Measurements from ENCODE around the gene ASL.
"Not testable (repeated sequence)": the region's sequence is repeated elsewhere in the genome, so short reads cannot be mapped to it uniquely, and the experiment has no call there.

Gene ASL

GRCh38 chr7:66075590-66076461 is at the start of gene ASL:
TSS of gene ASL (plus strand) at chr7:66075819. CDS start at chr7:66076082, 263 bp downstream.
- POLR2A ChIA-PET = interaction anchor here (0.6 to 1.1 kb wide), 3 partner anchors 8 to 12 kb away, joined by 3 to 5 read pairs (median 4); no protein-coding TSS in a partner anchor
- CTCF ChIA-PET = no interaction called here
- no peak for TF ChIP-seq ELF4 (IDR thresholded peaks at IDR 0.05)
- peak; percentile 36; the same call in 1 of the 2 replicates for TF ChIP-seq L3MBTL2 (conservative IDR thresholded peaks at IDR 0.05)
- no peak for TF ChIP-seq CTBP1 (IDR thresholded peaks at IDR 0.05; ENCODE audit: borderline replicate concordance)
- no peak for TF ChIP-seq FOXM1 (IDR thresholded peaks at IDR 0.05; ENCODE audit: borderline replicate concordance)
- no peak for TF ChIP-seq TARDBP (IDR thresholded peaks at IDR 0.05)
- TF ChIP-seq FOXK2 (IDR thresholded peaks at IDR 0.05) = no peak
- peak; percentile 99 for DNase-seq (ENCODE audit: extremely low spot score)

- POLR2A ChIA-PET; DNase-seq (ENCODE audit: extremely low spot score); CTCF ChIA-PET: not testable (repeated sequence)
These were observed 47.3 kb upstream of the ASL start for GRCh38 chr7:66028342-66028741.

GRCh38 chr7:66033471-66034385 is 41.9 kb upstream of the ASL start:
- POLR2A ChIA-PET = no interaction called here
- CTCF ChIA-PET = no interaction called here
- TF ChIP-seq SP1 (IDR thresholded peaks at IDR 0.05) (no peak), ARNT (IDR thresholded peaks at IDR 0.05) (no peak), BHLHE40 (IDR thresholded peaks at IDR 0.05; ENCODE audit: borderline replicate concordance) (no peak), TARDBP (IDR thresholded peaks at IDR 0.05) (no peak), ZNF384 (IDR thresholded peaks at IDR 0.05) (no peak), ELF4 (IDR thresholded peaks at IDR 0.05) (no peak), PKNOX1 (IDR thresholded peaks at IDR 0.05) (no peak), FOXA1 (IDR thresholded peaks at IDR 0.05) (no peak), HDGF (IDR thresholded peaks at IDR 0.05; ENCODE audit: borderline replicate concordance) (no peak), L3MBTL2 (conservative IDR thresholded peaks at IDR 0.05) (no peak), SUZ12 (IDR thresholded peaks at IDR 0.05) (no peak), LEF1 (IDR thresholded peaks at IDR 0.05; ENCODE audit: borderline replicate concordance) (no peak), FOXM1 (IDR thresholded peaks at IDR 0.05; ENCODE audit: borderline replicate concordance) (no peak), NFRKB (IDR thresholded peaks at IDR 0.05) (no peak), CTBP1 (IDR thresholded peaks at IDR 0.05; ENCODE audit: borderline replicate concordance) (no peak), FOXK2 (IDR thresholded peaks at IDR 0.05) (no peak)
- no peak for DNase-seq (ENCODE audit: extremely low spot score)

GRCh38 chr7:66034436-66035010 is 41.1 kb upstream of the ASL start:
- CTCF ChIA-PET; POLR2A ChIA-PET; DNase-seq (ENCODE audit: extremely low spot score): not testable (repeated sequence)

- CTCF ChIA-PET = no interaction called here
- no peak for DNase-seq (ENCODE audit: extremely low spot score)
- TF ChIP-seq TARDBP (IDR thresholded peaks at IDR 0.05) (no peak), NFRKB (IDR thresholded peaks at IDR 0.05) (no peak), L3MBTL2 (conservative IDR thresholded peaks at IDR 0.05) (no peak), FOXM1 (IDR thresholded peaks at IDR 0.05; ENCODE audit: borderline replicate concordance) (no peak), PKNOX1 (IDR thresholded peaks at IDR 0.05) (no peak), CTBP1 (IDR thresholded peaks at IDR 0.05; ENCODE audit: borderline replicate concordance) (no peak), LEF1 (IDR thresholded peaks at IDR 0.05; ENCODE audit: borderline replicate concordance) (no peak), SUZ12 (IDR thresholded peaks at IDR 0.05) (no peak), HDGF (IDR thresholded peaks at IDR 0.05; ENCODE audit: borderline replicate concordance) (no peak), ELF4 (IDR thresholded peaks at IDR 0.05) (no peak), ARNT (IDR thresholded peaks at IDR 0.05) (no peak)
- POLR2A ChIA-PET = no interaction called here
These were observed 39.2 kb upstream of the ASL start for GRCh38 chr7:66036382-66036781.

- TF ChIP-seq CTBP1 (IDR thresholded peaks at IDR 0.05; ENCODE audit: borderline replicate concordance) = no peak
- TF ChIP-seq TARDBP (IDR thresholded peaks at IDR 0.05) = no peak
- TF ChIP-seq NFRKB (IDR thresholded peaks at IDR 0.05) = no peak
- no peak for TF ChIP-seq LEF1 (IDR thresholded peaks at IDR 0.05; ENCODE audit: borderline replicate concordance)
- TF ChIP-seq HDGF (IDR thresholded peaks at IDR 0.05; ENCODE audit: borderline replicate concordance) = no peak
- no peak for TF ChIP-seq BHLHE40 (IDR thresholded peaks at IDR 0.05; ENCODE audit: borderline replicate concordance)
- TF ChIP-seq ZNF384 (IDR thresholded peaks at IDR 0.05) = no peak
- no peak for TF ChIP-seq FOXM1 (IDR thresholded peaks at IDR 0.05; ENCODE audit: borderline replicate concordance)
- TF ChIP-seq FOXK2 (IDR thresholded peaks at IDR 0.05) = no peak
- no peak for TF ChIP-seq L3MBTL2 (conservative IDR thresholded peaks at IDR 0.05)
- no peak for TF ChIP-seq SP1 (IDR thresholded peaks at IDR 0.05)
- TF ChIP-seq ELF4 (IDR thresholded peaks at IDR 0.05) = no peak
- TF ChIP-seq SUZ12 (IDR thresholded peaks at IDR 0.05) = no peak
- TF ChIP-seq ARNT (IDR thresholded peaks at IDR 0.05) = no peak
- TF ChIP-seq FOXA1 (IDR thresholded peaks at IDR 0.05) = no peak
- no peak for TF ChIP-seq PKNOX1 (IDR thresholded peaks at IDR 0.05)
- no peak for DNase-seq (ENCODE audit: extremely low spot score)
- POLR2A ChIA-PET = no interaction called here
- CTCF ChIA-PET = no interaction called here
These were observed 38.8 kb upstream of the ASL start for GRCh38 chr7:66036788-66037187.

Measured in HEK293T (cell line).